ENCODE measurements around the gene GJD2. TPM values are rescaled to one million over a fixed set of nuclear protein-coding genes. Genes with fewer than 3 reads are reported as not detected.

GJD2 gene
- total and polyA plus RNA-seq, 12 donors = 0.33 to 9.1 (median 2.0) TPM; not detected in 4

DNA sequence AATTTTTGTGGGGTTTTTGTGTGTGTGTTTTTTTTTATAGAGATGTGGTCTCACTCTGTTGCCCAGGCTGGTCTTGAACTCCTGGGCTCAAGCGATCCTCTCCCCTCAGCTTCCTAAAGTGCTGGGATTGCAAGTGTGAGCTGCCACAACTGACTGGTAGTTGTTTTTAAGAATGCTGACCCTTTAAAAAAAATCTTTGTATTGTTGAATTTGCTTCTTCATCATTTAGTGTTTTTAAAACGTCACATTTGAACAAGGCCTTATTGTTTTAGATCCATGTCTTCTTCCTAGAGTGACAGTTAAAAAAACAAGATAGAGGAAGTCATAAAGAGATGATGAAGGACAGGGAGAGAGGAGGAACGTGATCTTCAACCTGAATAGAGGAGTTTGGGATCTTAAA, 24.1 kb downstream of the GJD2 start:
- DNase-seq = no peak
- Histone ChIP-seq H3K4me3 (no peak overlapping the region), H3K9me3 (replicated peaks in 1 of 3) (no peaks in the 10 kb centered on the region), H3K4me1 (replicated peaks in 1 of 2) (no peaks in the 10 kb centered on the region), H3K36me3 (replicated peaks in 1 of 2) (no peaks in the 10 kb centered on the region), H3K27me3 (no peaks in the 10 kb centered on the region), H3K27ac (no peak overlapping the region)
- WGBS, 4 donors = 48 to 56% (median 51%) methylated on average over 3 of the region's 3 CpGs
- no peak for TF ChIP-seq POLR2A (IDR thresholded peaks at IDR 0.05)
- TF ChIP-seq, protein P1, sequence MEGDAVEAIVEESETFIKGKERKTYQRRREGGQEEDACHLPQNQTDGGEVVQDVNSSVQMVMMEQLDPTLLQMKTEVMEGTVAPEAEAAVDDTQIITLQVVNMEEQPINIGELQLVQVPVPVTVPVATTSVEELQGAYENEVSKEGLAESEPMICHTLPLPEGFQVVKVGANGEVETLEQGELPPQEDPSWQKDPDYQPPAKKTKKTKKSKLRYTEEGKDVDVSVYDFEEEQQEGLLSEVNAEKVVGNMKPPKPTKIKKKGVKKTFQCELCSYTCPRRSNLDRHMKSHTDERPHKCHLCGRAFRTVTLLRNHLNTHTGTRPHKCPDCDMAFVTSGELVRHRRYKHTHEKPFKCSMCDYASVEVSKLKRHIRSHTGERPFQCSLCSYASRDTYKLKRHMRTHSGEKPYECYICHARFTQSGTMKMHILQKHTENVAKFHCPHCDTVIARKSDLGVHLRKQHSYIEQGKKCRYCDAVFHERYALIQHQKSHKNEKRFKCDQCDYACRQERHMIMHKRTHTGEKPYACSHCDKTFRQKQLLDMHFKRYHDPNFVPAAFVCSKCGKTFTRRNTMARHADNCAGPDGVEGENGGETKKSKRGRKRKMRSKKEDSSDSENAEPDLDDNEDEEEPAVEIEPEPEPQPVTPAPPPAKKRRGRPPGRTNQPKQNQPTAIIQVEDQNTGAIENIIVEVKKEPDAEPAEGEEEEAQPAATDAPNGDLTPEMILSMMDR (IDR thresholded peaks at IDR 0.05) = no peak
- intact Hi-C loops (cut with DNase I) = no loop called here

DNA sequence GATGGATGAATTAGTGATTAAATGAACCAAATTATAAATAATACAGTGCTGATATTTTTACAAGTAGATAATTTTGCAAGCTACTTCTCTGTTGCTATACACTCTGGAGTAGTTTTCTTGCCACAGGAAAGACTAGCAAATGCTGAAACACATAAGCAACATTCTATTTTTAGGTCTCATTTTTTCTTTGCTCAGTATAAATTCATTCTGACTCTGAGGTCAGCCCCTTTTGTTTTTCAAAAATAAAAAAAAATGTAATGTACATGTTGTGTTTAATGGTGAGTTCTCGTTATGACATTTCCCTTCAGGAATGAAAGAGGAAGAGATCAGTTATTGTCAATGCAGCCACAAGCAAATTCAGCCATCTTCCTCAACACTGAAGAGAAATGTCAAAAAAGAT, 24.9 kb downstream of the GJD2 start:
- no peaks in the 10 kb centered on the region for H3K9me3 ChIP-seq (replicated peaks in 1 of 3)
- no peak overlapping the region for H3K27ac ChIP-seq
- no peaks in the 10 kb centered on the region for H3K36me3 ChIP-seq (replicated peaks in 1 of 2)
- no peaks in the 10 kb centered on the region for H3K4me1 ChIP-seq (replicated peaks in 1 of 2)
- 28 to 40% (median 34%) methylated on average over 1 of the region's 1 CpG for WGBS, 4 donors
- H3K27me3 ChIP-seq = no peaks in the 10 kb centered on the region
- no peak for DNase-seq
- TF ChIP-seq, protein P1 (IDR thresholded peaks at IDR 0.05) = no peak
- intact Hi-C loops (cut with DNase I) = loop anchor here in 1 of 2 donors (10.0 kb wide), 1 partner anchor 115 kb away; no protein-coding TSS in a partner anchor
- no peak overlapping the region for H3K4me3 ChIP-seq

DNA sequence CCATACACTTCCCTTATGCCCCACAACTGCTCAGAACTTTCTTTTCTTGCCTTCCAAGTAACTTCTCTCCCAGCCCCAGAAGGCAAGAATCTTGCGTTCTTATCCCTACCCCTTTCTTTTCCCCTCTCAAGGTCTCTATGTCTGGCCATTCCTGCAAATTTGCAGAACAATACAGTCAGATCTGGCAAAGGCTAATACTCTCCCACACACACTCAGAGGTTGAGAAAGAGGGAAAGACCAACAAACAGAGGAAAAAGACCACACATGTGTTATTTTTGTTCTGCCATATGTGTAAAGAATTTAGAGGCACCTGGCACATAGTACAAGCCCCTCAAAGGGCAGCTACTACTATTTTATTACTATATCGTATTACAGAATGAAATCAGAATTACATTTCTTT, 25.7 kb downstream of the GJD2 start:
- H3K27me3 ChIP-seq = no peaks in the 10 kb centered on the region
- H3K4me1 ChIP-seq (replicated peaks in 1 of 2) = no peaks in the 10 kb centered on the region
- no peak overlapping the region for H3K4me3 ChIP-seq
- WGBS, 4 donors = 58 to 63% (median 61%) methylated on average over 2 of the region's 2 CpGs
- TF ChIP-seq, protein P1 (IDR thresholded peaks at IDR 0.05) = no peak
- no peak for TF ChIP-seq POLR2A (IDR thresholded peaks at IDR 0.05)
- no peaks in the 10 kb centered on the region for H3K9me3 ChIP-seq (replicated peaks in 1 of 3)
- intact Hi-C loops (cut with DNase I) = loop anchor here in 1 of 2 donors (10.0 kb wide), 1 partner anchor 116 kb away; no protein-coding TSS in a partner anchor
- no peak overlapping the region for H3K27ac ChIP-seq
- no peaks in the 10 kb centered on the region for H3K36me3 ChIP-seq (replicated peaks in 1 of 2)
- no peak for DNase-seq

DNA sequence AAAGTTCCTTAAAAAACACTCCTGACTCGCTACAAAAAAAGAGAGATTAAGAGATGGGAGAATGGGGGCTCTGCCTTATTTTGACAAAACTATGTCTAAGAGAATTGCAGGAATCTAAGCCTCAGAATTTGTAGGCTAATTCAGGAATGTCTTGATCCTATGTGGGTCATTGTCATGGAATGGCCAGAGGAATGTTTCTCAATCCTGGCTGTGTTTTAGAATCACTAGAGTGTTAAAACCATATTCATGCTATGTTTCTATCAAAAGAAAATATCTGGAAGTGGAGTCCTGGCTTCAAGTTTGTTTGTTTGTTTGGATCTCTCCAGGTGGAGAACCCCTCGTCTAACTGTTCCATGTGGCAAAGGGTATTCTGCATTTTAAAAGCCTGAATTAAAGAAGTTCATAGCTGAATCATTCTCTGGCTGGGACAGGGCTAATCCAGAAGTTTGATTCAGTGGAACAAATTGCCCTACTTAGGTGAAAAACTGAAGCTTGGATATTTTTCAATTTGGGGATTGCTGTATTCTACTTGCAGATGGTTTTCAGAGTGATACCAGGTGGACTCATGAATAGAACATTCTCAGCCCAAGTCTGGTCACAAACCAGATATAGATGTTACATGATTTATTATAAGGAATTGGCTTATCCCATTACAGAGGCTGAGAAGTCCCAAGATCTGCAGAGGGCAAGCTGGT, 28.2 kb downstream of the GJD2 start:
- no peaks in the 10 kb centered on the region for H3K27me3 ChIP-seq
- H3K9me3 ChIP-seq (replicated peaks in 1 of 3) = no peaks in the 10 kb centered on the region
- TF ChIP-seq, protein P1 (IDR thresholded peaks at IDR 0.05) = no peak
- no peak for TF ChIP-seq POLR2A (IDR thresholded peaks at IDR 0.05)
- H3K4me1 ChIP-seq (replicated peaks in 1 of 2) = peaks cover 0 to 11% of the 10 kb centered on the region in 2 donors
- no peak overlapping the region for H3K27ac ChIP-seq
- intact Hi-C loops (cut with DNase I) = loop anchor here in 1 of 2 donors (10.0 kb wide), 1 partner anchor 118 kb away; no protein-coding TSS in a partner anchor
- no peaks in the 10 kb centered on the region for H3K36me3 ChIP-seq (replicated peaks in 1 of 2)
- no peak overlapping the region for H3K4me3 ChIP-seq
- WGBS, 4 donors = 53 to 84% (median 76%) methylated on average over 2 of the region's 2 CpGs
- no peak for DNase-seq

Data from adrenal gland (tissue), 12 donors.